GM18909 (cell line): ENCODE measurements around the gene SEMA3D.
"Not testable (repeated sequence)": the region's sequence is repeated elsewhere in the genome, so short reads cannot be mapped to it uniquely, and the experiment has no call there.

Source experiments
- ATAC-seq: cut with Tn5 transposase; IDR thresholded peaks from one replicate; pipeline ENCODE4 v1.9.1; 2021; ENCODE audit warnings: mild to moderate bottlenecking; ENCODE audit not compliant: unreplicated experiment, poor library complexity

Gene SEMA3D

GRCh38 chr7:85006754-85007153 lies 180.1 kb downstream of the SEMA3D start:
- ATAC-seq = no peak

- ATAC-seq = no peak
These were observed 182.5 kb downstream of the SEMA3D start for GRCh38 chr7:85004402-85004801.

GRCh38 chr7:85001495-85002345 lies 185.1 kb downstream of the SEMA3D start:
- ATAC-seq = no peak

- no peak for ATAC-seq
These were observed 186.0 kb downstream of the SEMA3D start for GRCh38 chr7:85000735-85001350.

GRCh38 chr7:84999450-84999849 lies 187.4 kb downstream of the SEMA3D start:
- ATAC-seq = no peak

GRCh38 chr7:84998665-84999064 lies 188.2 kb downstream of the SEMA3D start:
- no peak for ATAC-seq

- no peak for ATAC-seq
These were observed 189.2 kb downstream of the SEMA3D start for GRCh38 chr7:84997626-84998025.

GRCh38 chr7:84992954-84993353 lies 193.9 kb downstream of the SEMA3D start:
- not testable (repeated sequence) for ATAC-seq

GRCh38 chr7:84985073-84985784 lies 201.6 kb downstream of the SEMA3D start:
- ATAC-seq = no peak

GRCh38 chr7:84982199-84982598 lies 204.7 kb downstream of the SEMA3D start:
- no peak for ATAC-seq

- ATAC-seq = no peak
These were observed 205.5 kb downstream of the SEMA3D start for GRCh38 chr7:84981055-84981976.

- ATAC-seq = no peak
These were observed 211.2 kb downstream of the SEMA3D start for GRCh38 chr7:84975586-84976185.

GRCh38 chr7:84971360-84971759 lies 215.5 kb downstream of the SEMA3D start:
- ATAC-seq = no peak

GRCh38 chr7:84970670-84971069 lies 216.2 kb downstream of the SEMA3D start:
- no peak for ATAC-seq

- no peak for ATAC-seq
These were observed 233.6 kb downstream of the SEMA3D start for GRCh38 chr7:84953234-84953633.

- ATAC-seq = no peak
These were observed 236.0 kb downstream of the SEMA3D start for GRCh38 chr7:84950836-84951235.

GRCh38 chr7:84949501-84949900 lies 237.4 kb downstream of the SEMA3D start:
- ATAC-seq = no peak

- ATAC-seq = no peak
These were observed 237.8 kb downstream of the SEMA3D start for GRCh38 chr7:84949067-84949466.

GRCh38 chr7:84948634-84949033 lies 238.2 kb downstream of the SEMA3D start:
- no peak for ATAC-seq

GRCh38 chr7:84946549-84946948 lies 240.3 kb downstream of the SEMA3D start:
- ATAC-seq = no peak
